GM19372 (cell line): ENCODE data around the gene MRPL50.
"Not testable (repeated sequence)": the region's sequence is repeated elsewhere in the genome, so short reads cannot be mapped to it uniquely, and the experiment has no call there.

ENCODE experiments used
- ATAC-seq: cut with Tn5 transposase; IDR thresholded peaks from one replicate; pipeline ENCODE4 v1.9.1; 2021; ENCODE audit warnings: mild to moderate bottlenecking, low read depth, moderate library complexity; ENCODE audit not compliant: unreplicated experiment

The MRPL50 gene

DNA sequence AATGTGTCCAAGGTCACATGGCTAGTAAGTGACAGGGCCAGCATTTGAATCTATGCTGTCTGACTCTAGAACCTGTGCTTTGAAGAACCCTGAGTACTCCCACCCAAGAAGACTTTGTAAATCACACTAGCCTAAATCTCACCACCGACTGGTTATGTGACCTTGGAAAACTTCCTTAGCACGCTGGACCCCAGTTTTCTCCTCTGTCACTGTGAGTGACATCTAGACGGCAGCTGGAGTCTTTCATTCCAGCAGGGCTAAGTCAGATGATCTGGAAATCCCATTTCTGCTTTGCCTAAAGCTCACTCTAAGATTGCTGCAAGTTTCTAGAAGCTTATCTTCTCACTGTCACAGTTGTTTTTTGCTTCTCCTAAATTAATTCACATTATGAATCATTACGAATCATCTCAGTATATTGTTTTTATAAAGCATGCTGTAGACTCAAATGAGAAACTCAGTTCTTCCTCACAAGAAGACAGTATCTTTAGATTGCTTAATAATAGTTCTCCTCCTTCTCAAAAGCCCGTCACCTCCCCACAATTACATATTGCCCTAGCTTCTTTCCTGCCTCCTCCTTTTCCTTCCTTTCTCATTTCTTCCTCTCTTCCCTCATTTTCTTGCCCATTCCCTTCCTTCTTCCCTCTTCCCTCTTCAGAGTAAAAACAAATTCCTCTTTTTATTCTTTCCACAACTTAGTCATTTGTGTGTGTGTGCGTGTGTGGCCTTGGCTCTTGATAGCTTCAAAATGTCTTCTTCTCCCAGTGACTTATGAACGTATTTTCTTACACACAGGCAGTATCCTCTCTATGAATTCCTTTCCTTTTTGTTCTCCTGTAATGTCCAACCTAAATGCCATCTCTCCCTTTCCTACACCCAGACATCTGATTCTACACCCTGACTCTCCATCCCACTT lies 20.4 kb upstream of the MRPL50 start:
- ATAC-seq, result no peak

DNA sequence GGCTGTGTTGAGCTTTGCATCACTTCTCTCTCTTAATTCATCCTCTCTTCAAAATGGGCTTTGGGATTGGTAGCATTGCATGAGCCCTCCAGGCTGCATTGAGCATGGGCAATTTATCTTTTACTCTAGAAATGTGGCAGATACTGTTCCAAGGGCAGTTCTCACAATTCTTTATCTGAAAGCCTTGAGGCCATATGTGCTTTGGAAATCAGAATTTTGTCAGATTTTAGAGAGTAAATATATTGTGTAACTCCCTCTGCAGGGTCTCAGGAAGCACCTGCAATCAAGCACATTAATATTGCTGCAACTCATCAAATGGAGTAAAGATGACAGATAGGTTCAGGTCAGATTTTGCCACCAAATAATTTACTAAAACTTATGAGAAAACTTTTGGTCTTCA lies 19.6 kb upstream of the MRPL50 start:
- no peak for ATAC-seq

DNA sequence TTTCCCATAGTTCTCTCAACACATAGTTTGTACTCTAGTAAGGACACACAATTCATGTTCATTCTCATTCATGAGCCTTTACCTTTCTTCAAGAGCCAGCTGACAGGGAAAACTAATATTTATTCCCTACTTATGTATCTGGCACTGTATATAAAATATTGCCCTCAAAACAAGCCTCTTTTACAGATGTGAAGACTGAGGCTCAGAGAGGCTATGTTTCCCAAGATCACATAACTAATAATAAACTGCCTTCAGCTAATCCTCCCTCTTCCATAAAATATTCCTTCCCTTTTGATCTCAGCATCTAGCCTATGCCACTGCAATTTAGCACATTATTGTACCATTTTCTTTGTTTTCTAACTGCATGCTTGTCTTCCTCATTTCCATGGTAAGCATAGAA lies 19.0 kb upstream of the MRPL50 start:
- ATAC-seq, result no peak

DNA sequence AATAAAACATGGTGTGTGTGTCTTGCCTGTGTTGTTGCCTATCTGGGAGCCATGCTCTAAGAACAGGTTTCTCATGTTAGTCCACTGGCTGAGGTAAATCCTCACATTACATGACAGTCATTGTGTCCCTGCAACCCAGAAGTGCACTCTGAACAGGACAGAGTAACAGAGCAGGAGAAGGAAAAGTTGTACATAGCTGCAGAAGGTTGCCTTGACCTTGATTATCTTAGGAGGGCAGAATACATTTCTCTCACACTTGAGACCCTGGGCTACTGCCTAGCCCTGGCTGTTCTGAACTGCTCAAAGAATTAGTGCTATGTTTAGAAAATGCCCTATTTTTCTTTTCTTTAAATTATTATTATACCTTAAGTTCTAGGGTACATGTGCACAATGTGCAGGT lies 17.2 kb upstream of the MRPL50 start:
- no peak for ATAC-seq

DNA sequence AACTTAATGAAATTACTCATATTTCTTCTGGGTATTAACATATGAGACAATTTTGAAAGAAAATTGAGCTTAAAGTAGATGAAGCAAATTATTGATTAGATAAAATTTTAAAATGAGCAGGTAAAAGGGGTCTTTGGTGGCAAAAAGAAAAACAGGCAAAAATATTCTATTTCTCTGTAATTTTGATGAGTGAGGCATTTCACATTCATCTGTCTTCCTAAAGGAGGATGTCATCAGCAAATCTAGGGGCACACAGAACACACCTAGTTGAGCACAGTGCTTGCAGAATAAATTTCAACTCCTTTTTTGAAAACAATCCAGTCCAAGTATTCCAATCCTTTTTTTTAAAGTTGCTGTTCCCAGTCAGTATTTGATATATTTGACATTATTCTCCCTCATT lies 16.4 kb upstream of the MRPL50 start:
- no peak for ATAC-seq

DNA sequence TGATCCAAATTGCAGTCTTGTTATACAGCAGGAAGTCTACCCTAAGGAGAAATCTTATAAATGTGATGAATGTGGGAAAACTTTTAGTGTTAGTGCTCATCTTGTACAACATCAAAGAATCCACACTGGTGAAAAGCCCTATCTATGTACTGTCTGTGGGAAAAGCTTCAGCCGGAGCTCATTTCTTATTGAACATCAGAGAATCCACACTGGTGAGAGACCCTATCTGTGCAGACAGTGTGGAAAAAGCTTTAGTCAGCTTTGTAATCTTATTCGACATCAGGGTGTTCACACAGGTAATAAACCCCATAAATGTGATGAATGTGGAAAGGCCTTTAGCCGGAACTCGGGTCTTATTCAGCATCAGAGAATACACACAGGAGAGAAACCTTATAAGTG lies 10.7 kb upstream of the MRPL50 start:
- no peak for ATAC-seq

DNA sequence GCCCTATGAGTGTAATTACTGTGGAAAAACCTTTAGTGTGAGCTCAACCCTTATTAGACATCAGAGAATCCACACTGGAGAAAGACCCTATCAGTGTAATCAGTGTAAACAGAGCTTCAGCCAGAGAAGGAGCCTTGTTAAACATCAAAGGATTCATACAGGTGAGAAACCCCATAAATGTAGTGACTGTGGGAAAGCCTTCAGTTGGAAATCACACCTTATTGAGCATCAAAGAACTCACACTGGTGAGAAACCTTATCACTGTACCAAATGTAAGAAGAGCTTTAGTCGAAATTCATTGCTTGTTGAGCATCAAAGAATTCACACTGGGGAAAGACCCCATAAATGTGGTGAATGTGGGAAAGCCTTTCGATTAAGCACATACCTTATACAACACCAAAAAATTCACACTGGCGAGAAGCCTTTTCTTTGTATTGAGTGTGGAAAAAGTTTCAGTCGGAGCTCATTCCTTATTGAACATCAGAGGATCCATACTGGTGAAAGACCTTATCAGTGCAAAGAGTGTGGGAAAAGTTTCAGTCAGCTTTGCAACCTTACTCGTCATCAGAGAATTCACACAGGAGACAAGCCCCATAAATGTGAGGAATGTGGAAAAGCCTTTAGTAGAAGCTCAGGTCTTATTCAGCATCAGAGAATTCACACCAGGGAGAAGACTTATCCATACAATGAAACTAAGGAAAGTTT lies 10.1 kb upstream of the MRPL50 start:
- no peak for ATAC-seq

DNA sequence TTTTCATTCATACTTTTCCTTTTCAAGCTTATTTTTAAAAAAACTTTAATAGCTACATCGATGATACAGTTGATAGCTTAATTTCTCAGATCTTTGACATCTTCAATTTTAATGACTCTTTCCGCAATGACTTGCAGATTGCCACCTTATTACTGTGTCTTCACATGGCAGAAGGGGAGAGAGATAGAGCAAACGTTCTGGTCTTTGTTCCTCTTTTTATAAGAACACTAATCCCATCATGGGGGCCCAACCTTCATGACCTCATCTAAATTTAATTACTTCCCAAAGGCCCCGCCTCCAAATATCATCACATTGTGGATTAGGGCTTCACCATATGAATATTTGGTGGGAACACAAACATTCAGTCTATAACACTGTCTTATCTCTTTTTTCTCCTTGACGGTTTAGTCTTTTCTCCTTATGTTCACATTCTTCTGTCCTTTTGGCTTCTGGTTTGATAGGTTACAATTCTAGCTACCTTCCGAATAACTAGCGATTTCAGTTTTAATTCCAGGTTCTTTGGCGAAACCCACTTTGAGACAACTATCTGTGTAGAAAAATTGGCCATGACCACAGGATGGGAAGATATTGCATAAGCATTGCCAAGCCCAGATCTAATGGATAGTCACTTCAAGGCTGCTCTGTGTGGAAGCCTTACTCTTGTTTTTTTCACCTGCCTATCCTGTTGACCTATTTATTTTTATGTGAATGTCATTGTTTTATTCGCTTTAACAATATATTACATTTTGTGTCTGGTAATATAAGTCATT lies 5.3 kb upstream of the MRPL50 start:
- ATAC-seq, result no peak

DNA sequence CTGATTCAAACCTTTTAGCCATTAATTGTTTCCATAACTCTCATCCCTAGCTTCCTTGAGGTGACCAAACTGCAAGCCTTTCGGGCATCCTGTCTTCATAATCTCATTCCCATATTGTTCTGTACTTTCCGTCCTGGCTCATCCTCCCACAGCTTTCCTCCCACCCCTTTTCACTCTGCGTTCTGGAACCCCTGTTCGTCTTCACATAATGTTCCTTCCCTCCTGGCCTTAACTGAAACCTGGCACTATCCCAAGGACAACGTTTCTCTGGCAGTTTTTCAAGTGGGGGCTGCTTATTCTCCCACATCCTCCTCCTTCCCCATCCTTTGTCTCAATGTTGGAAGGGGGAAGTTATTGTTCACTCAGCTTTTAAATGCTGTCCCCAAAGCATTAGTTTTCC lies 1.7 kb upstream of the MRPL50 start:
- no peak for ATAC-seq

DNA sequence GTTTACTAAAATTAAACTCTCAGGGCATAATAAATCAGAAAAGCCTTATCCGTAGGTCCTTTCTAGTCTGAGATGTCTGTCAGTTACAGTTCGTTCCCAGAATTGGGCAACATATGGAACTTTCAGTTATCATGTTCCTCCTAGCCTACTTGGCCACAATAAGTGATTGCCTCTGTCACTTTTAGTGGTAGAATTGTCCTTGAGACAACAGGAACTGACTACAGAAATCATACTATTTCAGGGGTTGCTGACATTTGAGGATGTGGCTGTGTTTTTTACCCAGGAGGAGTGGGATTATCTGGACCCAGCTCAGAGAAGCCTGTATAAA lies 1.2 kb upstream of the MRPL50 start:
- ATAC-seq, result no peak

DNA sequence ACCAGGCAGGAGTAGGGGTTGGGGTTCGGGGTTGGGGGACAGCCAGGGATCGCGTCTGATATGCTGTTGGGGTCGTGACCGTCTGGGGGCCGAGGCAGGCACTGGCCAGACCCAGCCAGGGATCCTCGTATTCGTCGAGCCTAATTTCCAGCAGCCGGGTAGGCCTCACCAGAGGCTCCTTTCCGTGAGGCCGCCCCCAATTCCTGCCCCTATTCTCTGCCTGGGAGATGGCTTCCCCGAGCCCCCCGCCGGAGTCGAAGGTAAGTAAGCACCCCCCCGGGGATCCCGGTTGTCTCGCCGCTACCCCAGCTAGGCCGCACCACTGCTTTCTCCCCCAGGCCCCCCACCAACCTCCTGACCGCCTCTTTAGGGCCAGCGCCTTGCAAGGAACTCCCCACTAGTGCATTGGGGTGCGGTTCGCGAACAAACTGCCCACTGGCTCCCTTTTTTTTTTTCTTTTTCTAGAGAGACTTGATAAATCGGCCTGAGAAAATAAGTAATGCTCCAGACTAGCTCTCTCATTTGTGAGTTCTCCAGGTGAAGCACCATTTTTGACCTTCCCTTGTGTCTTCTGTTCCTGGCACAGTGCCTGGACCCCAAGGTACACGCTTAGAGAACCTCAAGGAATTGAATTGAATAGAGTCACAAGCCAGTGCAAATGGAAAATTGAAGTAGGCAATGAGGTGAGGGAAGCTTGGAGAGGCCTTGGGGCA lies 668 bp upstream of the MRPL50 start:
- peak; percentile 7 for ATAC-seq

DNA sequence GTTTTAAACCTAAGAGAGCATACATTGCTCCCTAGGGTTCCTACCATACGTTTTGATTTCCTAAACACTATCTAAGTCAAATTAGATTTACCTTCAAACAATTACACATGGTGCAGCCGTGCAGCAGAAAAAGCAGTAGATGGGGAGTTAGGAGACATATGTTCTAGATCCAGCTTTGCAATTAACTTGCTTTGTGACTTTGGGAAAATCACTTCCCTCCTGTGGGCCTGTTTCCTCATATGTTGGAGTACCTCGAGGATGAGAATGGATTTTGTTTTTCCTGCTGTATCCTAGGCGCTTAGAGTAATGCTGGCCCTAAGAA lies 711 bp downstream of the MRPL50 start:
- ATAC-seq, result no peak

DNA sequence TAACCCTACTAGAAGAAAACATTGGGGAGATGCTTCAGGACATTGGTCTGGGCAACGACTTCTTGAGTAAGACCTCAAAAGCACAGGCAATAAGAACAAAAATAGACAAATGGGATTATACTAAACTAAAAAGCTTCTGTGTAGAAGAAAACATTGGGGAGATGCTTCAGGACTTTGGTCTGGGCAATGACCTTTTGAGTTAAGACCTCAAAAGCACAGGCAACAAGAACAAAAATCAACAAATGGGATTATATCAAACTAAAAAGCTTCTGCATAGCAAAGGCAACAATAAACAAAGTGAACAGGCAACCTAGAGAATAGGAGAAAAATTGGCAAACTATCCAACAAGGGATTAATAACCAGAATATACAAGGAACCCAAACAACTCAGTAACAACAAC lies 3.7 kb downstream of the MRPL50 start:
- no peak for ATAC-seq

DNA sequence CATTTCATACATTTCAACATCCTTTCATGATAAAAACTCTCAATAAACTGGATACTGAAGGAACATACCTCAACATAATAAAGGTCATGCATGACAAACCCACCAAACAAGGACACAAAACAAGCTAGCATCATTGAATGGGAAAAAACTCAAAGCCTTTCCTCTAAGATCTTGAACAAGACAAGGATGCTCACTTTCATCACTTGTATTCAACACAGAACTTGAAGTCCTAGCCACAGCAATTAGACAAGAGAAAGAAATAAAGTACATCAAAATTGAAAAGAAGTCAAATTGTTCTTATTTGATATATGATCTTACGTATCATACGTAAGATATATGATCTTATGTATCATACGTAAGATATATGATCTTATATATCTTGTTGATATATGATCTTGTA lies 5.3 kb downstream of the MRPL50 start:
- ATAC-seq, result no peak

DNA sequence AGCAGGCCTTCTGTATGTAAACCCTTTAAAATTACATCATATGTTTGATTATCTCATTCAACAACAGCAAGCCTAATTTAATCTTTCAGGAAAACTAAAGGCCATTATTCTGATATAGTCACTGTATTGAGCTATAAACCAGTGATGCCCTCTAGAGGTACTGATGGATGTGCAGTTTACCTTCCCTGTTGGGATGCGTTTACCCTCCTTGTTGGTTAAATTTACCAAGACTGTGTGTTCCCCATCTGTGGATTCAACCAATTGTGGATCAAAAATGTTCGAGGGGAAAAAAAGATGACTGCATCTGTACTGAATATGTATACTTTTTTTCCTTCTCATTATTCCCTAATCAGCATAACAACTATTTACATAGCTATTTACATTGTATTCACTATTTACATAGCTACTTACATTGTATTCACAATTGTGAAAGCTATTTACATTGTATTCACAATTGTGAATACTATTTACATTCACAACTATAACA lies 9.9 kb downstream of the MRPL50 start:
- ATAC-seq, result no peak

DNA sequence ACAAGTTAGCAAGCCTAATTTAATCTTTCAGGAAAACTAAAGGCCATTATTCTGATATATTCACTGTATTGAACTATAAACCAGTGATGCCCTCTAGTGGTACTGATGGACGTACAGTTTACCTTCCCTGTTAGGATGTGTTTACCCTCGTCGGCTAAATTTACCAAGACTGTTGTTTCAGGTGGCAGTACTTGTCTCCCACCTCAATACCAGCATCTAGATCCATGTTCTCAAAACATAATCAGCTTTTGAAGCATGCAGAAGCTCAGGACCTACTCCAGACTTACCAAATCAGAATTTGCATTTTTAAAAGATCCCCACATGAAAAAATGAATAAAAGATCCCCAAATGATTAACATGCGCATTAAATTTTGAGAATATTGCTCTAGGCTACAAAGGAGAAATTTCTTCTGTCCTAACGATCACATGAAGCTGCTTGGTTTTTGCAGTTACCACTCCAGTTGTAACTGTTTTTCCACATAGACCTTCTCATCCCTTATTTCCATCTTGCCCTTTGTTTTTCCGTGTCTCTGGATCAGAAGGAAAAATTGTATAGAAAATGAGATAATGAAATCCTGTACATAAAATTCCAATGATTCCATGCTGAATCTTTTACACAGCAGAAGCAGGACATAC lies 10.4 kb downstream of the MRPL50 start:
- ATAC-seq, result no peak

DNA sequence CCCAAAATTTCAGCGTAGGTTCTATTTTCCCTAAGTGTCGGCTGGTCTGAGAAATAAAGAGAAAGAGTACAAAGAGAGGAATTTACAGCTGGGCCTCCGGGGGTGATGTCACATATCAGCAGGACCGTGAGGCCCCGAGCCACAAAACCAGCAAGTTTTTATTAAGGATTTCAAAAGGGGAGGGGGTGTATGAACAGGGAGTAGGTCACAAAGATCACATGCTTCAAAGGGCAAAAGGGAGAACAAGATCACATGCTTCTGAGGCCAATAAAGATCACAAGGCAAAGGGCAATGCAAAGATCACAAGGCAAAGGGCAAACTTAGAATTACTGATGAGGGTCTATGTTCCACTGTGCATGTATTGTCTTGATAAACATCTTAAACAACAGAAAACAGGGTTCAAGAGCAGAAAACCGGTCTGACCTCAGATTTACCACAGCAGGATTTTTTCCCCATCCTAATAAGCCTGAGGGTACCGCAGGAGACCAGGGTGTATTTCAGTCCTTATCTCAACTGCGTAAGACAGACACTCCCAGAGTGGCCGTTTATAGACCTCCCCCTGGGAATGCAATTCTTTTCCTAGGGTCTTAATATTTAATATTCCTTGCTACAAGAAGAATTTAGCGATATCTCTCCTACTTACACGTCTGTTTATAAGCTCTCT lies 13.4 kb downstream of the MRPL50 start, which contains the start of gene BAAT:
TSS of gene BAAT (minus strand) at position 134 of the 664 bp plus-strand sequence. CDS start 13,602 bp downstream, outside the sequence.
- ATAC-seq, result not testable (repeated sequence)

DNA sequence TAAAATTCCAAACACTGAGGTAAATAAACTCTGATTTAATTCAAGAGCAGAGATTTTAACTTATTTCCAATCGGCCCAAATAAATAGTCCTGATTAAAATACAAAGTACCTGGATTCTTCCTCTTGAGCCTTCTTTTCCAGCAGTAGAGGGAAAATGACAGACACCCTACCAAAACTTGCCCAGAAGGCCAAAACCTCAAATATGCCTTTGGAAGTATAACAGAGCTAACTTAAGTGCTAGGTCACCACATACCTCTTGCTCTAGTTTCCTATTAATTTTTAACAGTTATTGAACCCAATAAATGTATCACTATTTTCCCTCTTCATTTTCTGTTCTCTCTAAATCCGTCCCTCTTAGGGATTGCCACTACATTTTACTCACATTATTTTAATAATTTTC lies 15.1 kb downstream of the MRPL50 start:
- no peak for ATAC-seq

DNA sequence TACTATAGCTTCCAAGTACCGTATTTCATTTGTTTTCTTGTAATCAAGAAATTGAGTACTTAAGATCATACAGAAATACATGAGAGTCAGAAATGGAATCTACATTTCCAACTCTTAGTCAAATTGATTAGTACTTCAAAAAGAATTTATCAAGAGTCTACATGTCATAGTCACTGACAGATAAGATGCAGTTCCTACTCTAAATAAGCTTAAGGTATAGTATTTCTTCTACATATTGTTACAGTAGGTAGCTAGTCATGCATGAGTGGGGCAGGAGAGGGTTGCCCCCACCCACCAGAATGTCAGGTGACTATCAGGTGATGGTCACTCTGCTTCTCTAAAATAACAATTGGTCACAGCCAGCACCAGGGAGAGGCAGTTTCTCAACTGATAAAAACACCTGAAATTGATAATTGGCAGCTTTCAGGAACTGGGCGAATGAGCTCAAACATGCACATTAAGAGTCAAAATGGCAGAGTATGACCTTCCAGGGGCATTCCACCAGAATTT lies 16.5 kb downstream of the MRPL50 start:
- no peak for ATAC-seq
